ENCODE measurements around the gene NFIA.

Gene NFIA

DNA sequence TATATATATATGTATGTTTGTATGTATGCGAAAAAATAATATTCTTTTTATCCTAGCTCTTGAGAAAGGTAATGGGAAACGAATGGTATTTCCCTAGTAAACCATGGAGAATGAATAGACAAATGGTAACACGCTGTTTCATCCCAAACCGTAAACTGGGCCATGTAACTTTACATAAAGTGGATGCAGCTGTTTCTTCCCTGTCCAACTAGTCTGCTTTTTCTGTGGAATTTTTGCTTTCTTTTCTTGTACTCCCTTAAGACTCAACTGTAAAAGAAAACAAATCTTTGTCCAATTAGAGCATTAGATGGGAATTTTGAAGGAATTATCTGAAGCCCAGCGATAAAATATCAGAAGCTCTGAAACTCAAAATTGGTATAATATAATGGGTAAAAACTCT, 198.1 kb downstream of the NFIA start:
- no peak for DNase-seq

DNA sequence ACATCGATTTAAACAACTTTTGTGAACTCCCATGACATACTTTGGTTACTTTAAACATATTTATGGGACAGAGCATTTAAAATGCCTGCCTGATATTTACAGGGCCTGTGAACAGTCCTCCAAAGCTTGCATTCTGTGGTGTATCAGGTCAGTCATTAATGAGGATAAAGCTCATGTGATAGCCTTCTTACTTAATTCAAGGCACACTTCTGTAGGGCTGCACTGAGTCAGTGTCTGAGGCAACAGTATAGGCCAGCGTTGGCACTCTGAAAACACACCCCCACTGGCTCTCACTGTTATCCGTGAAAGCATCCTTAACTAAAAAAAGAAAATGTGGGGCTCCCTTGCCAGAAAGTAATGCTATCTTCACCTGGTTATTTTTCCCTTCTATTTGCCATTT, 200.0 kb downstream of the NFIA start:
- DNase-seq, result no peak

GRCh38 chr1:61284248-61284854, 202.0 kb downstream of the NFIA start:
- DNase-seq, result no peak

GRCh38 chr1:61284936-61285335, 202.6 kb downstream of the NFIA start:
- no peak for DNase-seq

GRCh38 chr1:61285371-61285885, 203.1 kb downstream of the NFIA start:
- DNase-seq, result no peak

DNA sequence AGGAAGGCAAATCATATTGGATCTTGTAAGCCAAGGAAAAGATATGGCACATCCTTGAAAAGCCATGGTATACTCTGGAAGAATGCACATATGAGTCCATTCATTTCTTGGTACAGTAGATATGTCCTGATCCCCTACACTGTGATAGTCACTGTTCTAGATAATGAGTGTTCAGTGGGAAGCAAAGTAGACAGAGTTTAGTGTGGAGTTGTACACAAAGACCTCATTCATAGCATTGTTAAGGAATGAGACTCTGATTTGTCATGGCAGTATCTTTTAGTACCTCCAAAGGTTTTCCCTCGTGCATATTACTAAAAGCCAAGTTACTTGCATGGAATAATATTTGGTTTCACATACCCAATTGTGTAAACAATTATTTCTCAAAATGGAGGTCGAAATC, 204.7 kb downstream of the NFIA start:
- DNase-seq, result no peak

- no peak for DNase-seq
Observed at GRCh38 chr1:61287734-61288133, 205.4 kb downstream of the NFIA start.

- no peak for DNase-seq
Observed at GRCh38 chr1:61289232-61290098, 207.1 kb downstream of the NFIA start.

DNA sequence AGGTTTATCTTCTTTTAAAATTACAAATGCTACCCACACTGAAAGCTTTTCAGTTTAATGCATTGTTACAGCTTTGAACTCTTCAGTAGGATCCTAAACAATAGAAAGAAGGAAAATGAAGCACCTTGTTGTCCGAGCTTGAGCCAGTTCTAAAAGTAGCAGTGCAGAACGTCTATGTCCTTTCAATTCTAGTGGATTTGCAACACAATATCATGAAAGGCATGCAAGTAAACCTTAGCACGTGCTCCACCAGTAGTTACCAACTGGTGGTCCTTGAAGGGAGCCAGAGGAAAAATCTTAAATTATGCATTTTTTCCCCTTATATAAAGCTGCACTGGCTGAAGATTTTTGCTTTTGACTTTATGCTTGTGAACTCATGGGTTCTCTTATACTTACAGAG, 208.2 kb downstream of the NFIA start:
- no peak for DNase-seq

GRCh38 chr1:61293197-61293596, 210.8 kb downstream of the NFIA start:
- DNase-seq, result no peak

DNA sequence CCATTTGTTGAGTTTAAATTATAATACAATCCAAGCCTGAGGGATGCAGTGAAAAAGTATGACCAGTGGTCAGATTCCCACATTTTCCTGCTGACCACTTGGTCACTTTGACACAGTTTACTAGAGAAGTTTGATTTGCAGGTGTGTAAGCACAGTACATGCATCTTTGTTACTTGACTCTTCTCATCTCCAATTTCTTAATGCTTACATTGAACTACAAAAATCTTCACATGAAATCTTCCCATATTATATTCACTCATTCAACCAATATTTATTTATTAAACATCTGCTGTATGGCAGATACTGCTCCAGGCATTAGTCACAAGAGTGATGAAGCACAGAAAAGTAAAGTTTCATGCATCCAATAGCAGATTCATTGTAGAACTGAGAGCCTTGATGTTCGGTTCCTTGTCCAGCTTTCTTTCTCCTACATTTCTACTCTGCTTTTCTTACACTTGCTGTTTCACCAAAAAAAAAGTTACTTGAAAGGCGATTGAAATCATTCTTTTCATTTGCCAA, 211.7 kb downstream of the NFIA start:
- no peak for DNase-seq

- DNase-seq, result no peak
Observed at GRCh38 chr1:61294930-61295329, 212.6 kb downstream of the NFIA start.

- no peak for DNase-seq
Observed at GRCh38 chr1:61295818-61296537, 213.6 kb downstream of the NFIA start.

- DNase-seq, result no peak
Observed at GRCh38 chr1:61297887-61298286, 215.5 kb downstream of the NFIA start.

GRCh38 chr1:61299463-61299862, 217.1 kb downstream of the NFIA start:
- DNase-seq, result no peak

GRCh38 chr1:61300899-61301298, 218.5 kb downstream of the NFIA start:
- DNase-seq, result no peak

- DNase-seq, result no peak
Observed at GRCh38 chr1:61301824-61302657, 219.7 kb downstream of the NFIA start.

DNA sequence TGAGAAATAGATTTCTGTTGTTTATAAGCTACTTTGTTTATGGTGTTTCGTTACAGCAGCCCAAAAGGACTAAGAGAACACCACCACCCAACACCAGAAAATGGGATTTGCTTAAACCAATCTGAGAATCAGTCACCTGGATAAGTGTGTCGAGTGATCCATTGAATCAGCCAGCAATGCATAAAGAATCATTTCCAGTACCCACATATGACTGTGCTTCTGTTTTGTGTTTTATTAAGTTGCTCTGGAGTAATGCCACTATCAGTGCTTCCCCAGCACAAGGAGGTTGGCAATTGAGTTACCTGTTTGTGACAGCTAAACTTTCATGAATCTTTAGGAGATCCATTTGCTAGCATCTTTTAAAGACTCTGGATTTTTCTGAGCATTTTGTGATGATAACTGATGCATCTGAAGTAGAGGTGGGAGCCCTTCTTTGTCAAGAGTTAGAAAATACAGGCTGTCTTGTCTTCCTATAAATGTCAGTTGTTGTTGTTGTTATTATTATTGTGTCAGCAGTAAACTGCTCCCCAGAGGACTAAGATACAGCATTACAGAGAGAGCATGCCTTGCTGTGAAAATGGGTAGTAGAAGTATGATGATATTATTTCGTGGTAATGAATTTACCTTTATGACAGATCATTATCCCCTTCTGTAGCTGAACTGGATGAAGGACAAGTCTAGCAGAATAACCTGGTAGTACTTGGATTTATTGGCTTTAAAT, 225.2 kb downstream of the NFIA start:
- DNase-seq, result no peak

DNA sequence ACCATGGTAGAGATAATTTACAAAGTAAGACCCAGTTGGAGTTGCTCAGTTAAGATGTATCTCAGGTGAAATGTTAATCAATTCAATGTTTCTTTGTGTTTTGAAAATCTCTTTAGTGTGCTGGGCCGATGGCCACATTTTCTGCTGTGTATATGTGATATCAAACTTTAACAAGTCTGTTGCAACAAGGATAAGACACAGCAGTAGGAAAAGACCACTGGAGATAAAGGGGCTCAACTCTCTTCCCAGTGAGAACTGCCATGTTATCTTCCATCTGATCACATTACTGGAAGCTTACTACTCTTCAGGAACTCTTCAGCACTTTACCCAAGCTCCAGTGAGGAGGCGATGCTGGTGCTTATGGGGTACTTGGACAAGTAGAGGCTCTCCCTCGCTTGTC, 227.7 kb downstream of the NFIA start:
- DNase-seq, result no peak

- no peak for DNase-seq
Observed at GRCh38 chr1:61310538-61310937, 228.2 kb downstream of the NFIA start.

GRCh38 chr1:61313906-61314422, 231.6 kb downstream of the NFIA start:
- no peak for DNase-seq

DNA sequence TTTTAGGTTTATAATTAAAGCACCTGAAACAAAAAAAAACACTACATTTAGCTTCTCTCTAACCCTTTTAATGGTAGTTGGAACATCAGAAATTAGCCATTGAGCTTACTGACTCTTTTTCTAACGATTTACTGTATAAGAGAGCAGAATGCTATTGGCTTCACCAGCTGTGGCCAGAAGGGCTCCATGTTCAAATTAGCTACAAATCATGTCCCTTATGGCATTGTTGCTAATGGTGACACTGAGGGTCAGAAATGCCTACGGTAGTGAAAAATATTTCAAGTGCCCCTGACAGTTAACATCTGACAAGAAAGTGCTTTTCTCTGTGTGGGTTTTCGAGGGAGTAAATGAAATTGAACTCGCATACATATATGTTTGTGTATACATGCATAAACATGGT, 232.7 kb downstream of the NFIA start:
- DNase-seq, result no peak

All from stimulated activated naive CD4-positive, alpha-beta T cell (primary cell).